HepG2 (cell line): ENCODE measurements around the gene PPP1CC. TPM values are rescaled to one million over a fixed set of nuclear protein-coding genes. Genes with fewer than 3 reads are reported as not detected.

Experiments
- CEBPG ChIP-seq: IDR thresholded peaks from 2 replicates; pipeline ENCODE4 v1.6.1; 2016
- FOXP4 ChIP-seq: sonication (generic); formaldehyde crosslinking; IDR thresholded peaks from 2 replicates; pipeline ENCODE4 v1.4.0; 2020; ENCODE audit warnings: missing genetic modification reagents
- KAT7 ChIP-seq: IDR thresholded peaks from 2 replicates; pipeline ENCODE4 v1.6.1; 2018; ENCODE audit warnings: borderline replicate concordance, missing compliant biosample characterization
- KDM3A ChIP-seq: IDR thresholded peaks from 2 replicates; pipeline ENCODE4 v1.6.1; 2018; ENCODE audit warnings: low read depth, missing compliant biosample characterization
- MXI1 ChIP-seq: IDR thresholded peaks from 3 replicates; pipeline ENCODE4 v1.6.1; 2012; ENCODE audit warnings: low read depth, low read length, inconsistent platforms, borderline replicate concordance
- RERE ChIP-seq: IDR thresholded peaks from 2 replicates; pipeline ENCODE4 v1.6.1; 2016; ENCODE audit warnings: low read depth, missing genetic modification reagents, missing compliant biosample characterization
- RNF2 ChIP-seq: fragments of 450-650 bp; conservative IDR thresholded peaks from 2 replicates; pipeline ENCODE4 v1.6.1; 2016; ENCODE audit warnings: low read depth
- SKIL ChIP-seq: sonication (generic); formaldehyde crosslinking; IDR thresholded peaks from 2 replicates; pipeline ENCODE4 v1.8.0; 2022; ENCODE audit warnings: missing genetic modification reagents, mild to moderate bottlenecking, moderate library complexity, borderline replicate concordance
- SRSF9 ChIP-seq: fragments of 200-400 bp; formaldehyde crosslinking; IDR thresholded peaks from 2 replicates; pipeline ENCODE4 v1.6.1; 2018; ENCODE audit warnings: borderline replicate concordance, mild to moderate bottlenecking, low read depth, low read length; ENCODE audit not compliant: insufficient read depth, poor library complexity, severe bottlenecking
- TMF1 ChIP-seq: sonication (generic); formaldehyde crosslinking; IDR thresholded peaks from 2 replicates; pipeline ENCODE4 v1.8.1; 2022; ENCODE audit warnings: low read depth, missing genetic modification reagents
- ZBTB26 ChIP-seq: IDR thresholded peaks from 2 replicates; pipeline ENCODE4 v1.6.1; 2016; ENCODE audit warnings: missing compliant biosample characterization, missing genetic modification reagents, borderline replicate concordance
- ZNF562 ChIP-seq: sonication (generic); formaldehyde crosslinking; IDR thresholded peaks from 2 replicates; pipeline ENCODE4 v1.8.0; 2022; ENCODE audit warnings: missing genetic modification reagents, borderline replicate concordance
- ZNF570 ChIP-seq: sonication (generic); formaldehyde crosslinking; IDR thresholded peaks from 2 replicates; pipeline ENCODE4 v1.4.0; 2020; ENCODE audit warnings: mild to moderate bottlenecking, missing genetic modification reagents, borderline replicate concordance
- polyA plus RNA-seq, 8 experiments: library from polyadenylated mRNA; depleted of rRNA in 3 of 8; stranded (reverse) in 7 of 8; unstranded in 1 of 8; fragments of >200 nt; fragmentation: Illumina TruSeq in 4 of 8; extraction: Trizol in 4 of 8; gene quantifications; 2 replicates each; pipeline versions ENCODE4 v1.2.1 to v1.2.3, GENCODE V29; 2011 to 2016; ENCODE audit warnings: low read depth in 4 of 8, missing spikeins in 1 of 8, mixed read lengths in 1 of 8; ENCODE audit not compliant: insufficient read depth in 1 of 8
- total RNA-seq, 5 experiments: library from RNA; depleted of rRNA; stranded (reverse); fragments of >200 nt; fragmentation: Illumina TruSeq; extraction: Trizol; gene quantifications; 2 replicates each; pipeline ENCODE4 v1.2.3, GENCODE V29; 2016; ENCODE audit warnings: low read depth in 1 of 5

PPP1CC gene
- total and polyA plus RNA-seq, 2 of the 13 experiments (the other 11 are each of a cell fraction or from before 2014, with no cell fraction given) = 178 to 187 TPM

GRCh38 chr12:110742718-110743570 lies at the start of gene PPP1CC (continued):
- TF ChIP-seq KAT7 (no peak; the same call in 1 of the 2 replicates), TMF1 (CRISPR knock-in tag) (peak; percentile 70), MXI1 (peak; percentile 79; the same call in 1 of the 3 replicates), ZNF562 (CRISPR knock-in tag) (no peak), RNF2 (no peak), KDM3A (CRISPR knock-in tag) (no peak), FOXP4 (CRISPR knock-in tag) (peak; percentile 7; the same call in 1 of the 2 replicates), SKIL (CRISPR knock-in tag) (no peak), SRSF9 (no peak), ZBTB26 (CRISPR knock-in tag) (peak; percentile 64; the same call in 1 of the 2 replicates), CEBPG (CRISPR knock-in tag) (no peak; the same call in 1 of the 2 replicates), RERE (CRISPR knock-in tag) (no peak), ZNF570 (CRISPR knock-in tag) (no peak)
